Stimulated activated CD4-positive, alpha-beta T cell treated with anti-CD3 and anti-CD28 coated beads, Interleukin-4, amount 100 ng/mL, for 48 hours (primary cell): ENCODE results near the gene NEDD4L.

Experiments used
- DNase-seq, 2 donors: peaks; one replicate each; pipeline ENCODE4 v3.0.0-alpha.2; 2020; ENCODE audit warnings: low read depth in 2 of 2

The NEDD4L gene

DNA sequence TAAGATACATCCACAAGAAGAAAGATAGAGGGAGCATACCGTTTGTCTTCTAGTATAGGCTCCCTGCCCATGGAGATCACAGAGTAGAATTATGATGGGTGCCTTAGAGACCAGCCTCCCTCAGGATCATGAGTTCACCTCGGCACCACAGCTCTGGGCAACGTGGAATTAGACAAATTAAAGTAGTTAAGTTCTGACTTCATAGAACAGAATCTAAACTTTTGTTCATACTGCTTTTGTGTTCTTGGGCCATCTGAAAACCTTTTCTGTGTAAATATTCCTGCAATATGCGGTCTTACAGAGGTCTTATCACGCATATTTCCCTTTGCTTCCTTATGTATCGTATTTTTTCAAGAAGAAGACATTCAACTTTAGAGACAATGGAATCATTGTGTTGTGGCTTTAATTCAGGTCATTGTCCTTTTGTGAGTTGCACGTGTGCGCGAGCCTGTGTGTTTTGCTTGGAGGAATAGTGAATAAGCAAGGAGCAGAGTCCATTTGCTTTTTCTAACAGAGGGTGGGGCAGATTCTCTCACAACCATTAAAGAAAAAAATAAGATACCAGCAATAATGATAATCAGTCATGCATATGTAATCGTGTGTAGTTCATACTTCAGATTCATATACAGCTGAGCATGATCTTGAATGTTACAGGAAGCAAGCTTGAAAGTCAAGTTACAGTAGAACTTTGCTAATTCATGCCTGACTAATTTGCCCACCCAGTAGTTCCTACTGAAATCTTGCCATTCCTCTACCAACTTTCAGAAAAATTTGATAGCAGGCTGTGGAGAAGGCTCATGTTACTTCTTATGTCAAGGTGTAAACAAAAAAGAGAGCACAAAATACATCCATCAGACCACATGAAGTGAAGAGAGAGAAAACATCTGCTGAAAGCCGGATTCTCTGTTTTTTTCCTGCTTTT, 243.6 kb downstream of the NEDD4L start:
- DNase-seq = no peak

GRCh38 chr18:58288921-58289797, 245.1 kb downstream of the NEDD4L start:
- DNase-seq = no peak

DNA sequence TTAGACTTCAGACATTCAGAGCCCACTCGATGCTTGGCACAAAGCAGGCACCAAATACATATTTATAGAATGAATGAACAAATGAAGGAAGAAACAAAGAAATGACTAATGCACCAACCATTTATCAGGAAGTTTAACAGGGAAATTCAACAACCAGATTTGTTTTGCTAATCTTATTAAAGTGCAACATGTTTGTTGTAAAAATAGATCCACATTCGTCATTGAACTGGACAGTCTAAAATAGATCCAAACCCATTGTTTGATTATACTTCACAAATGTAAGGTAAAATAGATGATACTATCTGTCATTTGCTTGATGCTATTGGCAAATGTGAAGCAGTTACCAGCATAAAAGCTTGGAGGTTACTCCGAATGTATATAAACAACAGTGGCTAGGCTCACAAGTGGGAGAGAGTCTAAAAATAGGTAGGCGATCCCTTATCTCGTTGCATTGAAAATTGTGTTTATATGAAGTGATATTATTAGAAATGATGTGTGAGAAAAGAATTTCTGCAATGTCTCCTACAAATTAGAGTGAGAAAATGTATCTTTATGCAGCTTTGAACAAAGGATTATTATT, 246.2 kb downstream of the NEDD4L start:
- no peak for DNase-seq

DNA sequence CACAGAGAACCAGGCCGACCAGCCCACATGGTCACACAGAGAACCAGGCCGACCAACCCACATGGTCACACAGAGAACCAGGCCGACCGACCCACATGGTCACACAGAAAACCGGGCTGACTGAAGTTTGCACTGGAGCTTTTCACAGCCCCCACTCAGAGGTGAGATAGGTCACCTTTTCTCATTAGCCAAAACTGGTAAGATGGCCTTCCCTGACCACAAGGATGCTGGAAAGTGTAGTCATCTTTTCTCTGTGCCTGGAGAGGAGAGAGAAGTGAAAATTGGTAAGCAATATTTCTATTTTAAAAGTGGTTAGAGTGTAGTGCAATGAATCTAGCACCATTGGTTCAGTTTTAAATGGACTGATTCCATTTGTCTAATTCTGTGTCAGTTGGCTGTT, 247.1 kb downstream of the NEDD4L start:
- DNase-seq = no peak

DNA sequence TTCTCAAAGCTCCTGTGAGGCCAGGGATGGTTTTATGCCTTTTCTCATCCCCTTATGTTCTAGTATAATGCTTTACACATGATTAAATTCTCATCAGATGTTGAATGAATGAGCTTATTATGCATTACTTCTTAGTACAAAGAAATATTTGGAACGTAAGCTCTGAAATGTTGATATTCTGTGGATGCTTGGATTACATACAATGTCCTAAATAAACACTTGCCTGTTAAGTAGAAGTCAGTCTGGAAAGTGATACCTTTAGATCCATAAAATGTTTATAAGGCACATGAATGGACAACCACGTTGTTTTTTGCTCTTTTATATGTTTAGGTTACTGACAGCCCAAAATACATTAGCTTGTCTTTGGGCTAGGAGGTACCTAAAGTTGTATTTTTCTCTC, 248.6 kb downstream of the NEDD4L start:
- no peak for DNase-seq

DNA sequence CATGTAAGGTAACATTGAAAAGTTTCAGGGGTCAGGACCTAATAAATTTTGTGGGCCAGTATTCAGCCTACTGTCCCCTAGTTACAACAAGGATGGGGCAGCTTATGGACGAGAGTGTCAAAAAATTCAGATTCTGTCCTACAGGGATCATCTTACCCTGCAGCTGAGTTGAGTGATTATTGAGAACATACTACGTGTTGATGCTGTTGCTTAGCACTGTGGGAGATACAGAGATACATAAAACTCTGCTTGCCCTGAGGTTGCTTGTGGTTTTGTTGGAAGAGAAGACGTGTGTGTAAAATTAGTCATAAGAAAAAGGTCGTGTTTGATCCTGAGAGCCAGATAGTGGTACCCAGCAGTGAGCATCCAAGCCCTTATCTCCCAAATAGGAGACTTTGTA, 253.2 kb downstream of the NEDD4L start:
- DNase-seq = no peak

GRCh38 chr18:58298251-58299134, 254.5 kb downstream of the NEDD4L start:
- DNase-seq = no peak

- DNase-seq = no peak
Observed at GRCh38 chr18:58299135-58299473, 255.1 kb downstream of the NEDD4L start.

DNA sequence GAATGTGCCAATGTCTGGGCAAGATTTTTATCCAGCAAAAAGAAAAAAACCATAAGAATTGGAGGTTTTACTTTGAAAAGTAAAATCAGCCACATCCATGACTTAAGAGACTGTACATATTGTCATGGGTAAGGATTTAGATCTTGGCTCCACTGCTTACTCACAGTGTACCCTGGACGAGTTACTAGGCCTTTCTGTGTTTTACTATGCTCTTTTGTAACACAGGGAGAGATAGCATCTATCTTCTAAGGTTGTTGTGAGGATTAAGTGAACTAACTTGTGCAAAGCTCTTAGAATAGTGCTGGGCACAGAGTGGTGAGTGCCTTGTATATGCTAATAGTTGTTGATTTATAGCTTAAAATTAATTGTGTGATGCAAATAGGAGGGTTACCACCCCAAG, 255.9 kb downstream of the NEDD4L start:
- DNase-seq = no peak

- no peak for DNase-seq
Observed at GRCh38 chr18:58300867-58301266, 256.8 kb downstream of the NEDD4L start.

DNA sequence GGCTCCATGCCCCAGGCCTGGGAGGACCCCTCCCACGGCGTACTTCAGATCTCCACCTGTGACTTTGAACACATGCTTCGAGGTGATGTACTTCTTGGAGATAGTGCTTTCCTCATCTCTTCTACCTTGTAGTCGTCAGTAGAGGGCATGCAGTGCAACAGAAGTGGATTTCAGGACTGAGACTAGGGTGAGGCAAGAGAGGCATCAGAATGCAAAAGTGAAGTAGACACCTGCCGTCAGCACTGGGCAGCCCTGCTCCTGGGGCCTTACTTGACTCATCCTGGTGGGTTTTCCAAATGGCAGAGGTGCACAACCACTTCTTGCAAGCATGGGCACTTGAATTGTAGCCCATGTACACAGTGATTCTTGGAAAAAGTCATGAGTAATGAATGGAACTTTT, 258.8 kb downstream of the NEDD4L start:
- DNase-seq = no peak

DNA sequence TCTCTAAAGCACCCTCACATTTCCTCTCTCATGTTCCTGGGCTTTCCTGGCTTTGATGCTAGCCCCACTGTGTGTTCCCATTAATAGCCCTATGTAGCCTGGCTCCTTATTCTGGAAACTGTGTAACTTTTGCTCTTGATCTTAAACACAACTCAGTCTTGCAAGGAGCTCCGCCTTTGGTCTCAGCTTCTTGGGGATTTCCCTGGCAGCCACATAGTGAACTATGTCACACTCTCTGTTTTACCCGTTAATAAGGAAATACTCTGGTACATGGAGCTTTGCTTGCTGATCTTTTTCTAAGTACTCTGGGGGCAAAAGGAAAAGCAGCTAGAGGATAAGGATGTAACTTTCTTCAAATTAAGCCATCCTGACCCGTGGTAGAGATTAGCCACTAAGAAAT, 259.3 kb downstream of the NEDD4L start:
- peak in 1 of 2 donors; percentile 44 for DNase-seq

GRCh38 chr18:58305792-58306191, 261.8 kb downstream of the NEDD4L start:
- DNase-seq = no peak

DNA sequence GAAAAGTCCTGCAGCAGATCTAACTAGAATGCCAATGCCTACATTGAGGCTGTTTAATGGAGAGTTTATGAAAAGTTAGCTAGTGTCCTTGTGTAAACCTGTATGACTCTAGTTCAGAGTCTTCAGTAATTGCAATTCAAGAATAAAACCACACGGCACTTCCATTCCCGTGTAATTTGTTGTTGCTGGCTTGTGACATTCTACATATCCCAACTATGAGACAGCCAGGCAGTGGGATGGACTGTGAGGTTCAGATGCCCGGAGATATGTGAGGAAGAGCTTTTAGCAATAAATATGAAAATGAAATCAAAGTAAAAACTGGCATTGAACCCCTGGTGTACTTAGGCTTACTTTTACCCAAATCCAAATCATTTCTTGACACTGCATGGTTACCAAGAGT, 263.4 kb downstream of the NEDD4L start:
- DNase-seq = no peak

DNA sequence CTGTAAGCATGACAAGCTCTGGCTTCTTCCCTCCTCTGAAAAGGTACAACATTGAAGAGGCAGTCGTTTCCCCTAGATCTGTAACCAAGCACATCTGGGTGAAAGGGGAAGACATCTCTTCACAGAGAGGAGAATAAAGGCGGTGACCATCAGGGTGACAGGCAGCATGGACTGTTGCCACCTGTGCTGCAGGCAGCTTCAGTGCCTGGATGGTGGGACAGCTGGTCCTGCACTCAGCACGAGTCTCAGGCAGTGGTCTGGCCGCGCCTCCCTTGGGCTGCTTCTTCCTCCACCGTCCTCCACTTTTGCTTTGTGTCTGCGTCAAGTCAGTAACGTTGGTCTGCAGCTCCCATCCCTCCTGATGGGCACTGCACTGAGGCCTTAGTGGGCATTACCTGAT, 264.4 kb downstream of the NEDD4L start:
- DNase-seq = no peak

DNA sequence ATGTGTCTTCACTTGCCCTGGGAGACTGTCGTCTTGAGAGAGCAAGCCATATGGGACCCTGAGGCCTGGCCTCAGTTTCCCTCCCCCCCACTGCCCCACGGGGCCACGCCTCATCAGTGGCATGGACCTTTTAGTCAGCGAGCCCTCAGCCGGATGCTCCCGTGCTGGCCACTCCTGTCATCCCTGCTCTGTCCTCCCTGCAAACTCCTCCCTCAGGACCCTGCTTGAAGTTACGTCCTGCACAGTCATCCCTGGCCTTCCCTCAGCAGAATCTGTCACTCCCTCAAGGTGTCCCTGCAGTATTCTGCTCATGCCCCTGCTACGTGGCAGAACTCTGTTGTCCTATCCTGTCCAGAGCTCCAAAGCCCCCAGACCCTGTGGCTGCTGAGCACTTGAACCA, 265.1 kb downstream of the NEDD4L start:
- no peak for DNase-seq

DNA sequence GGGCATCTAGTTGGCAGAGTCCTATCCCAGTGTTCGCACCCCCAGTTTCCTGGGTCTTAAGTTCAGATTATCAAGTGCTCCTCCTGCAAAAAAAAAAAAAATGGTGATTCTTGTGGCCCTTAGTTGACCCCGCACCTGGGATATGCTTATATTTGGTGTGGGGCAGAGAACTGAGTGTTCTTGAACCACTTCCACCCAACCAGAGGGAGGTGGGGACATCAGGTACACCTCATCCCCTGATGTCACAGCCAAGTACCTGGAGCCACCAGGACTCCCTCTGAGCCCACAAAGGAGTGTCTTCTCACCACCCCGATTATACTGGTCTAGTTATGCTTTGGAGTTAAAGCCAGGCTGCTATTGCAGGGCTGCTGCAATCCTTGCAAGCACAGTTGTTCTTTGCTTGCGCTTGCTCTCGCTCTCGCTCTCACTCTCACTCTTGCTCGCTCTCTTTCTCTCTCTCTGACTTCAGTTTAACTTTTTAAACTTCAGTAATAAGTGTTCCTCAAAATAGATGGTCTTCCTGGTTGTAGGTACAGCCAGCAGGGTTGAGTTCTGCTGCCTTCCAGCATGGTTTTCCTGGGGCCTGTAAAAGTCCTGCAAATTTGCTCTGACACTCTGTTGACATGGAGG, 265.7 kb downstream of the NEDD4L start:
- DNase-seq = no peak

DNA sequence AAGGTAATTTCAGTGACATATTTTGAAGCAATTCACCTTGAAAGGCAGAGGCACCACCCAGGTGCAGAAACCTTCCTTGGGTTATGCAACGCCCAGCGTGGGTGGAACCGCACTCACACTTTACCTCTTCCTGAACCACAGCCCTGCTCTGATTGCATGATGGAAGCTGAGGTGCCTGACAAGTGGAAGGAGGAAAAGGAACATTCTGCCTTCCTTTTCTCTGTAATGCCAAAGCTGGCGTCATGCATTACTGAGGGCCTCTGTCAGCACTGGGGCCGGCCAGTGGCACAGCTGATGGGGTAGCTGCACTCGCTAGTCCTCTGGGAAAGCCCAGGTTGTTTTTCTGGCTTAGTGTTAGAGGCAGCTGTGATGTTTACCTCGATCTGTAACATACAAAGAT, 266.5 kb downstream of the NEDD4L start:
- DNase-seq = peak in 1 of 2 donors; percentile 11

DNA sequence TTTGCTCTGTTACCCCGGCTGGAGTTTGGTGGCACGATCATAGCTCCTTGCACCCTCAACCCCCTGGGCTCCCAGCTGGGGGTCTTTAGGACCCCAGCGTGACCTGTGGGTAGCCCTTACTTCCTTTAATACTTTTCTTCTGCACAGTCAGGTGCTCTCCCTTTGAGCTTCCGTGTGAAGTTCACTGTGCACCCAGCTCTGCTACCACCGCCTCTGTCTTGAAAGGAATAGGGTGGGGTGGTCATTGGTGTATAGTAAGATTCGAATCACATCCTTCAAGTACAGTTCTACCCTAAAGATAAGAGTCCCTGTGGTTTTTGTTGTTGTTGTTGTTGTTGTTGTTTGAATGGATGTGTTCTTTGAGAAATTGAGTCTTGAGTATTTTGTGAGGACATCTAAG, 267.4 kb downstream of the NEDD4L start:
- DNase-seq = no peak

DNA sequence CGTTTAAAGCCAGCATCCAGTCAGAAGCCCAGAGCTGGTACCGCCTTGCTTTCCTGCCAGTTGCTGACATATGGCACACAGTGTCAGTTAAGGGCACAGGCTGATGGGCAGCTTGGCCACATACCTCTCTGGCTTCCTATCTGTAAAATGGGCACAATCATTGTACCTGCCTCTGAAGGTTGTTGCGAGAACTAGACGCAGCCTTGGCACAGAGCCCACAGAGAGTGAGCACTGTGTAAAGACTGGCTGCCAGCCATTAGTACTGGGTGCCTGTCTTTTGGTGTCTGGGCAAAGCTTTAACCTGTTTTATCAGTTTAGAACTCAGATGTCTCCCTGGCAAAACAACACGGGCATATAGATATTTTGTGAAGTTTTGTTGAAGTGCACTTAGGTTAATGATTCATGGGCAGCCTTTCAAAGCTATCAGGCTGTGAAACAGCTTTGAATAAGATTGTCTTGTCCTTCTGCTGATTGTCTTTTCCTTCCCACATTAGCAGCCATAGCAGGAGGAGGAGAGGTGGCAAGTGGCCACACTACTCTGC, 269.5 kb downstream of the NEDD4L start:
- no peak for DNase-seq

DNA sequence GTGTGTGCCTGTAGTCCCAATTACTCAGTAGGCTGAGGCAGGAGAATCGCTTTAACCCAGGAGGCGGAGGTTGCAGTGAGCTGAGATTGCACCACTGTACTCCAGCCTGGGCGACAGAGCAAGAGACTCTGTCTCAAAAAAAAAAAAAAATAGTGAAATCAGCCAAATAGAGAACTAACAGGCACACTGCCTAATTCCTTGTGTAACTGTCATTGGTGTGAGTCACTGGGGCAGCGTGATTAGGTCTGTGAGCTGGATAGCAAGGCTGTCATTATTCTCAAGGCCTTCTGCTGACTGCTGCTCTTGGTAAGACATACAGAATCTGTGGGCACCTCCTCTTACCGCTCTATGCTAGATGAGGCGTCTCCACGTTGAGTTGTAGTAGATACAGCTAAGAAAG, 270.3 kb downstream of the NEDD4L start:
- DNase-seq = no peak
